Thyroid gland (tissue), 4 donors: Measurements from ENCODE around the gene SUSD5.

Experiments
- CTCF ChIP-seq, 6 experiments: fragments of 200-600 bp in 3 of 6; fragments of 450-650 bp in 3 of 6; sonication (generic) in 3 of 6; IDR thresholded peaks; one replicate each; pipeline ENCODE4 v1.5.1; 2016 to 2019; ENCODE audit warnings: antibody characterized with exemption in 6 of 6, mild to moderate bottlenecking in 2 of 6, inconsistent platforms in 1 of 6, moderate library complexity in 1 of 6
- POLR2A ChIP-seq, 2 donors: fragments of 450-650 bp; IDR thresholded peaks; one replicate each; pipeline ENCODE4 v1.6.1; 2017; ENCODE audit warnings: antibody characterized with exemption in 2 of 2, mild to moderate bottlenecking in 2 of 2, moderate library complexity in 1 of 2

GRCh38 chr3:33128706-33129105 is 89.9 kb downstream of the SUSD5 start:
- TF ChIP-seq CTCF (IDR thresholded peaks at IDR 0.05) (no peak), POLR2A (IDR thresholded peaks at IDR 0.05) (no peak)
